K562 (cell line): ENCODE results near the gene ZBTB46. TPM values are rescaled to one million over a fixed set of nuclear protein-coding genes. Genes with fewer than 3 reads are reported as not detected.
A peak's percentile ranks its signal among the peaks of the same experiment; 100 is the strongest.

Experiments
- ARID3B ChIP-seq: fragments of 250-450 bp; sonication (Bioruptor Pico); IDR thresholded peaks from 2 replicates; pipeline ENCODE4 v1.4.0; 2020; ENCODE audit warnings: borderline replicate concordance
- C11orf30 ChIP-seq: fragments of 450-650 bp; IDR thresholded peaks from 2 replicates; pipeline ENCODE4 v1.6.1; 2016; ENCODE audit warnings: low read depth, mild to moderate bottlenecking
- CTBP1 ChIP-seq: fragments of 450-650 bp; IDR thresholded peaks from 2 replicates; pipeline ENCODE4 v1.6.1; 2016; ENCODE audit warnings: borderline replicate concordance
- E2F6 ChIP-seq, 2 experiments: IDR thresholded peaks; 2 replicates each; pipeline ENCODE4 v1.6.1; 2011; ENCODE audit warnings: borderline replicate concordance in 1 of 2, control low read depth in 1 of 2, low read depth in 1 of 2, low read length in 1 of 2, mild to moderate bottlenecking in 1 of 2, mixed read lengths in 1 of 2, moderate library complexity in 1 of 2; ENCODE audit not compliant: insufficient read depth in 1 of 2, insufficient read length in 1 of 2, poor library complexity in 1 of 2, severe bottlenecking in 1 of 2; ENCODE audit errors: extremely low read depth in 1 of 2
- HDAC1 ChIP-seq, 2 experiments: fragments of 450-650 bp; IDR thresholded peaks; 2 replicates each; pipeline ENCODE4 v1.6.1; 2016 to 2017; ENCODE audit warnings: inconsistent platforms in 1 of 2, mild to moderate bottlenecking in 1 of 2, moderate library complexity in 1 of 2
- L3MBTL2 ChIP-seq: fragments of 450-650 bp; IDR thresholded peaks from 2 replicates; pipeline ENCODE4 v1.6.1; 2016; ENCODE audit warnings: mild to moderate bottlenecking, moderate library complexity
- MTA2 ChIP-seq: fragments of 450-650 bp; IDR thresholded peaks from 2 replicates; pipeline ENCODE4 v1.6.1; 2016; ENCODE audit warnings: low read depth
- NBN ChIP-seq: fragments of 450-650 bp; IDR thresholded peaks from 2 replicates; pipeline ENCODE4 v1.6.1; 2016; ENCODE audit warnings: low read depth, mild to moderate bottlenecking
- NONO ChIP-seq, 2 experiments: fragments of 200-400 bp in 1 of 2; fragments of 450-650 bp in 1 of 2; formaldehyde crosslinking in 1 of 2; IDR thresholded peaks; 2 replicates each; pipeline ENCODE4 v1.6.1; 2017; ENCODE audit warnings: low read depth in 2 of 2, mild to moderate bottlenecking in 2 of 2, moderate library complexity in 2 of 2, low read length in 1 of 2
- POLR2B ChIP-seq: fragments of 450-650 bp; IDR thresholded peaks from 2 replicates; pipeline ENCODE4 v1.6.1; 2018; ENCODE audit warnings: low read depth; ENCODE audit not compliant: partially characterized antibody
- SUPT5H ChIP-seq: fragments of 450-650 bp; IDR thresholded peaks from 2 replicates; pipeline ENCODE4 v1.6.1; 2016
- XRCC3 ChIP-seq: fragments of 450-650 bp; IDR thresholded peaks from 2 replicates; pipeline ENCODE4 v1.6.1; 2017; ENCODE audit warnings: mild to moderate bottlenecking, moderate library complexity
- ZBTB8A ChIP-seq: fragments of 450-650 bp; IDR thresholded peaks from 2 replicates; pipeline ENCODE4 v1.6.1; 2018; ENCODE audit warnings: mild to moderate bottlenecking, moderate library complexity; ENCODE audit not compliant: partially characterized antibody
- ZHX1 ChIP-seq: fragments of 150-350 bp; conservative IDR thresholded peaks from 2 replicates; pipeline ENCODE4 v1.6.1; 2014; ENCODE audit warnings: low read length
- ZNF609 ChIP-seq: sonication (generic); formaldehyde crosslinking; IDR thresholded peaks from 2 replicates; pipeline ENCODE4 v1.8.1; 2023; ENCODE audit warnings: missing genetic modification reagents, mild to moderate bottlenecking, borderline replicate concordance
- polyA plus RNA-seq, 8 experiments: library from polyadenylated mRNA; depleted of rRNA in 4 of 8; stranded (reverse) in 5 of 8; unstranded in 3 of 8; fragments of >200 nt; fragmentation: Nextera tagmentation in 2 of 8; fragmentation: Illumina TruSeq in 1 of 8; extraction: Ambion mirVana in 2 of 8; extraction: Trizol in 1 of 8; gene quantifications; 2 replicates each; pipeline versions ENCODE4 v1.2.1 to v1.2.3, GENCODE V29; 2011 to 2014; ENCODE audit warnings: inconsistent platforms in 1 of 8, missing spikeins in 1 of 8
- total RNA-seq, 7 experiments: library from RNA; depleted of rRNA in 6 of 7; stranded (reverse); fragments of >200 nt in 6 of 7; fragmentation: Illumina TruSeq in 2 of 7; extraction: Trizol in 2 of 7; gene quantifications; 2 replicates each; pipeline versions ENCODE4 v1.2.1 to v1.2.3, GENCODE V29; 2011 to 2021; ENCODE audit warnings: low replicate concordance in 1 of 7
- TF ChIP-seq, protein P1 (sequence below): sonication (generic); formaldehyde crosslinking; IDR thresholded peaks from 2 replicates; pipeline ENCODE4 v1.8.0; 2022; ENCODE audit warnings: mild to moderate bottlenecking, missing genetic modification reagents

Gene ZBTB46
- total and polyA plus RNA-seq, 9 of the 15 experiments (the other 6 are each of a cell fraction or from before 2014, with no cell fraction given): 0.29 to 4.1 (median 1.1) TPM

DNA sequence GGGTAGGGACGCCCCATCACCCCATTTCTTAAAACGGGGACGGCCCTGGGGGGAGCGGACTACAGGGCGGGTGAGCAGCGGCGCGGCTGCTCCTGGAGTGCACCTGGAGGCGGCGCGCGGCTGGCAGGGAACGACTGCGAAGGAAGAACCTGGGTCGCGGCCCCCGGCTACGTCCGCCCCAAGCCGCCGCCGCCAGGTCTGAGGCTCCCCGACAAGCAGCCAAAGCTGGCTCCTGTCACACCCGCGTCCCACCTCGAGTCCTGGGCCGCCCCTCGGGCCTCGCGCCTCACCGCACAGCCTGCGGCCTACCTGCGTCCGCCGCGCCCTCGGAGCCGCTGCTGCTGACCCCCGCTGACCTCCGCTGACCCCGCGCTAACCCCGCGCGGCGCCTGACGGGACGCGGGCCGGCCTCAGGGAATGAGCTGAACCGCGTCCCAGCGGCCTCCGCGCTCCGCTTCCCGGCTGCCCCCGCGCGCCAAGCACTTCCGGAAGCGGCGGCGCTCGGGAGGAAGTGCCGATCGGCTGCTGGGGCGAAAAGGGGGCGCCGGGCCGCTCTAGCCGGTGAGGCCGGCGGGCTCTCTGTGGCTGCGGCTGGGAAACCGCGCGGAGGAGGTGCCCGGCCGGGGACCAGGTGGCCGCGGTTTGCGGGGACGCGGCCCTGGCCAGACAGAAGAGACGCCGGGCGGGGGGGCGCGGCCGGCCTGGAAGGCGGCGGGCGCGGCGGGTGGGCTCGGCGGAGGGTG lies 123.3 kb downstream of the ZBTB46 start, which contains the start of the genes ARFRP1 and ZGPAT (continued):
- TF ChIP-seq SUPT5H: peak; percentile 61
- TF ChIP-seq ZHX1: no peak
- no peak for TF ChIP-seq ZBTB8A
- TF ChIP-seq, protein P1, sequence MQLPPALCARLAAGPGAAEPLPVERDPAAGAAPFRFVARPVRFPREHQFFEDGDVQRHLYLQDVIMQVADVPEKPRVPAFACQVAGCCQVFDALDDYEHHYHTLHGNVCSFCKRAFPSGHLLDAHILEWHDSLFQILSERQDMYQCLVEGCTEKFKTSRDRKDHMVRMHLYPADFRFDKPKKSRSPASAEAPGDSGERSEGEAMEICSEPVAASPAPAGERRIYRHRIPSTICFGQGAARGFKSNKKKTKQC: no peak; the same call in none of the 2 replicates
- no peak for TF ChIP-seq NBN
- no peak for TF ChIP-seq XRCC3
- TF ChIP-seq C11orf30: peak; percentile 88
- TF ChIP-seq NONO (IDR thresholded peaks at IDR 0.05; ENCODE audit: low read depth in 2 of 2, low read length in 1 of 2): peak; percentile 14 to 82; a peak in 2 of 4 replicates
- peak; percentile 75 to 92 for TF ChIP-seq E2F6 (IDR thresholded peaks at IDR 0.05; ENCODE audit: borderline replicate concordance in 1 of 2, extremely low read depth in 1 of 2, insufficient read depth in 1 of 2, insufficient read length in 1 of 2, low read depth in 1 of 2, low read length in 1 of 2, poor library complexity in 1 of 2, severe bottlenecking in 1 of 2)
- TF ChIP-seq ZNF609 (CRISPR knock-in tag): no peak
- TF ChIP-seq L3MBTL2: peak; percentile 95
- peak in 1 of 2 experiments; percentile 61; a peak in 2 of 4 replicates for TF ChIP-seq HDAC1 (IDR thresholded peaks at IDR 0.05)
- TF ChIP-seq ARID3B (CRISPR knock-in tag): 0 out of 2 replicates have a peak, but pooled peaks have one; percentile 25
- TF ChIP-seq POLR2B: peak; percentile 52
- peak; percentile 68; the same call in 1 of the 2 replicates for TF ChIP-seq CTBP1
- peak; percentile 76 for TF ChIP-seq MTA2
